ENCODE data around the gene PUM2.

- no peak for TF ChIP-seq CTCF (IDR thresholded peaks at IDR 0.05)
- no peak for TF ChIP-seq TCF7L2 (IDR thresholded peaks at IDR 0.05; ENCODE audit: low read depth, low read length)
- TF ChIP-seq REST (IDR thresholded peaks at IDR 0.05; ENCODE audit: insufficient read depth in 1 of 2, low read depth in 2 of 2, low read length in 1 of 2), result no peak
- no peak for TF ChIP-seq POLR2AphosphoS5 (IDR thresholded peaks at IDR 0.05; ENCODE audit: low read depth, low read length)
- no peak for TF ChIP-seq SIN3A (IDR thresholded peaks at IDR 0.05; ENCODE audit: borderline replicate concordance, insufficient read depth, low read depth, low read length)
These were observed 51.5 kb downstream of the PUM2 start for GRCh38 chr2:20299113-20299512.
